ENCODE results near the gene PLXNA4. TPM values are rescaled to one million over a fixed set of nuclear protein-coding genes. Genes with fewer than 3 reads are reported as not detected.

PLXNA4 gene
- total and polyA plus RNA-seq, 8 donors: 1.9 to 6.6 (median 3.4) TPM

GRCh38 chr7:132528695-132529094 is 47.6 kb downstream of the PLXNA4 start:
- no peak overlapping the region for H3K4me3 ChIP-seq
- ATAC-seq: no peak
- no peak overlapping the region for H3K27ac ChIP-seq
- no peaks in the 10 kb centered on the region for H3K4me1 ChIP-seq
- TF ChIP-seq, protein P1, sequence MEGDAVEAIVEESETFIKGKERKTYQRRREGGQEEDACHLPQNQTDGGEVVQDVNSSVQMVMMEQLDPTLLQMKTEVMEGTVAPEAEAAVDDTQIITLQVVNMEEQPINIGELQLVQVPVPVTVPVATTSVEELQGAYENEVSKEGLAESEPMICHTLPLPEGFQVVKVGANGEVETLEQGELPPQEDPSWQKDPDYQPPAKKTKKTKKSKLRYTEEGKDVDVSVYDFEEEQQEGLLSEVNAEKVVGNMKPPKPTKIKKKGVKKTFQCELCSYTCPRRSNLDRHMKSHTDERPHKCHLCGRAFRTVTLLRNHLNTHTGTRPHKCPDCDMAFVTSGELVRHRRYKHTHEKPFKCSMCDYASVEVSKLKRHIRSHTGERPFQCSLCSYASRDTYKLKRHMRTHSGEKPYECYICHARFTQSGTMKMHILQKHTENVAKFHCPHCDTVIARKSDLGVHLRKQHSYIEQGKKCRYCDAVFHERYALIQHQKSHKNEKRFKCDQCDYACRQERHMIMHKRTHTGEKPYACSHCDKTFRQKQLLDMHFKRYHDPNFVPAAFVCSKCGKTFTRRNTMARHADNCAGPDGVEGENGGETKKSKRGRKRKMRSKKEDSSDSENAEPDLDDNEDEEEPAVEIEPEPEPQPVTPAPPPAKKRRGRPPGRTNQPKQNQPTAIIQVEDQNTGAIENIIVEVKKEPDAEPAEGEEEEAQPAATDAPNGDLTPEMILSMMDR (IDR thresholded peaks at IDR 0.05): no peak
- DNase-seq: no peak
- intact Hi-C loops (cut with DNase I): no loop called here
- no peaks in the 10 kb centered on the region for H3K27me3 ChIP-seq
- H3K36me3 ChIP-seq: no peaks in the 10 kb centered on the region
- H3K9me3 ChIP-seq: no peaks in the 10 kb centered on the region

DNA sequence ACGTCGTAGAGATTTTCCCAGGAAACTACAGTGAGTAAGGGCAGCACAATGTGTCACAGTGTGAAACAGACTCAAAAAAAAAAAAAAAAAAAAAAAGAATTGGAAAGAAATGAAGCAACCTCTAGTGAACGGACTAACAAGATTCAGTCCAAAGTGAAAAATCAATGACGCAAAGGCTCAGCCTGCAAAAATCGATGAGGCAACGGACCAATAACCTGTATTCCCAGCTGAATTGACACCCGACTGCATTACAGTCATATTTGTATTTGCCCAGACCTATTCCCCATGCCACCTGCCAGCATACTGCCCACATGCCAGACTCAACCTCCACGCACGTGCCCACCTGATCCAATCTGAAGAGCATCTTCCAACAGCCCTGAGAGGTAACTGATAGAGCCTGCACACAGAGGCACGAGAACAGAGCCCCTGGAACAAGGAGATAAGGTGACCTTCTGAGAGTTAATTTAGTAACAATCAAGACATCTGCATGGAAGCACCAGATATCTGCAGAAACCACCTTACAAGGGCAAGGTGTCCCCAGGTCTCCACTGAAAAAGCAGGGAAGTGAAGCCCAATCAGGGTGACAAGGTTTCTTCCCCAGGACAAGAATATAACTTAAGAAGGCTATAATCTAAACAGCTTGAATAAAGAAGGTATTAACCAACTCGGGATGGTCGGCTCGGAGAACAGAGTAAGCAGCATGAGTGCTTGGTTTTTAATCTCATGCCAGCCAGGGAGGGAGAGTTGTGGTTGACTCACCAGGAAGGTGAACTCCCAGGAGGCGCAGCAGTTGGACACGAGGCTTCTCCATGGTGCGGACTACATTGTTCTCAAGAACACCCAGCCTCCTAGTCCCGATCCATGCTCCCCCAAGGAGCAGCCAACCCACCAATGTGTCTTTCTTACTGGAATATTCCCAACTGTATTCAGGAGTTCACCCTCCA is 48.5 kb downstream of the PLXNA4 start:
- DNase-seq (no peak), ATAC-seq (no peak)
- no peaks in the 10 kb centered on the region for H3K9me3 ChIP-seq
- no peak overlapping the region for H3K27ac ChIP-seq
- no peaks in the 10 kb centered on the region for H3K27me3 ChIP-seq
- H3K4me1 ChIP-seq: no peaks in the 10 kb centered on the region
- H3K36me3 ChIP-seq: no peaks in the 10 kb centered on the region
- H3K4me3 ChIP-seq: no peak overlapping the region
- intact Hi-C loops (cut with DNase I): no loop called here
- TF ChIP-seq, protein P1 (IDR thresholded peaks at IDR 0.05): no peak

- ATAC-seq (no peak), DNase-seq (no peak)
- TF ChIP-seq, protein P1 (IDR thresholded peaks at IDR 0.05): no peak
- Histone ChIP-seq H3K27me3 (no peaks in the 10 kb centered on the region), H3K4me1 (no peaks in the 10 kb centered on the region), H3K9me3 (no peaks in the 10 kb centered on the region), H3K27ac (no peak overlapping the region), H3K36me3 (no peaks in the 10 kb centered on the region), H3K4me3 (no peak overlapping the region)
- intact Hi-C loops (cut with DNase I): no loop called here
Measured at GRCh38 chr7:132526111-132526740, 50.0 kb downstream of the PLXNA4 start.

DNA sequence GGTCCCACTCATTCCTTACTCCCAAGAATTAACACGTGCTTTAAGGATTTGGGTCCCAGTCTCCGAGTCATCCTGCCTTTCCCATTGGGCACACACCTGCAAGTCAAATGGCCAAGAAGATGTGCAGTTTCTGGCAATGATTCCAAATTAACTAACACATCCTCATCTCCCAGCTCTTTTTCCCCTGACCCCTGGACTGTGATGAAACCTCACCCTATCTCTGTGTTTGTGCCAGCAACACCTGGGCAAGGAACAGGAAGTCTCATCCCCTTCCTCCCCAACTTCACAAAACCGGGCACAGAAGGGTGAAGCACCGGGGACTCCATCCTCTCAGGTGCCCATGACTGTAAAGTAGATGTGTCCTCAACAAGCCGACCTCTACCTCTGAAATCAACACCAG is 54.8 kb downstream of the PLXNA4 start:
- TF ChIP-seq, protein P1 (IDR thresholded peaks at IDR 0.05): no peak
- Histone ChIP-seq H3K4me1 (peaks cover 0 to 6% of the 10 kb centered on the region in 2 donors), H3K9me3 (no peaks in the 10 kb centered on the region), H3K27me3 (no peaks in the 10 kb centered on the region), H3K27ac (no peak overlapping the region), H3K36me3 (no peaks in the 10 kb centered on the region), H3K4me3 (no peak overlapping the region)
- DNase-seq: no peak
- ATAC-seq: no peak
- intact Hi-C loops (cut with DNase I): no loop called here

- H3K27me3 ChIP-seq: no peaks in the 10 kb centered on the region
- intact Hi-C loops (cut with DNase I): no loop called here
- no peaks in the 10 kb centered on the region for H3K36me3 ChIP-seq
- H3K27ac ChIP-seq: no peak overlapping the region
- TF ChIP-seq, protein P1 (IDR thresholded peaks at IDR 0.05): no peak
- no peaks in the 10 kb centered on the region for H3K9me3 ChIP-seq
- H3K4me1 ChIP-seq: peaks cover 0 to 6% of the 10 kb centered on the region in 2 donors
- H3K4me3 ChIP-seq: no peak overlapping the region
- ATAC-seq (no peak), DNase-seq (peak in 3 of 4 donors; percentile 33 to 51 (median 36))
Measured at GRCh38 chr7:132520591-132521280, 55.5 kb downstream of the PLXNA4 start.
